Neuronal stem cell (in vitro differentiated cells): Measurements from ENCODE around the gene ZSCAN1.
A peak's percentile ranks its signal among the peaks of the same experiment; 100 is the strongest.

ENCODE experiments used
- DNase-seq: peaks from one replicate; pipeline ENCODE4 v3.0.0-alpha.2; 2013; ENCODE audit warnings: low spot score
- H2AFZ ChIP-seq: one replicate; pipeline ENCODE4 v1.6.1; 2013; ENCODE audit warnings: mild to moderate bottlenecking, low read length, inconsistent platforms
- H2AK5ac ChIP-seq: 2 replicates; pipeline ENCODE4 v1.6.1; 2013; ENCODE audit warnings: low read depth, mild to moderate bottlenecking, inconsistent platforms, low read length, moderate library complexity, mixed read lengths
- H2BK120ac ChIP-seq: 2 replicates; pipeline ENCODE4 v1.6.1; 2013; ENCODE audit warnings: low read depth, mild to moderate bottlenecking, inconsistent platforms, low read length, moderate library complexity, mixed read lengths
- H2BK12ac ChIP-seq: one replicate; pipeline ENCODE4 v1.6.1; 2013; ENCODE audit warnings: low read length, inconsistent platforms
- H2BK15ac ChIP-seq: 2 replicates; pipeline ENCODE4 v1.6.1; 2013; ENCODE audit warnings: mild to moderate bottlenecking, low read length, inconsistent platforms, mixed read lengths
- H2BK5ac ChIP-seq: one replicate; pipeline ENCODE4 v1.6.1; 2013; ENCODE audit warnings: inconsistent platforms, mild to moderate bottlenecking, low read length, moderate library complexity
- H3K14ac ChIP-seq: one replicate; pipeline ENCODE4 v1.6.1; 2013; ENCODE audit warnings: low read length, inconsistent platforms
- H3K18ac ChIP-seq: 2 replicates; pipeline ENCODE4 v1.6.1; 2013; ENCODE audit warnings: low read length, inconsistent platforms
- H3K23ac ChIP-seq: 2 replicates; pipeline ENCODE4 v1.6.1; 2013; ENCODE audit warnings: low read depth, mild to moderate bottlenecking, mixed read lengths, low read length, inconsistent platforms; ENCODE audit not compliant: poor library complexity
- H3K27ac ChIP-seq: replicated peaks from 3 replicates; pipeline ENCODE4 v1.5.1; 2013; ENCODE audit warnings: low read length, inconsistent platforms
- H3K27me3 ChIP-seq, 3 experiments: 2 replicates each; pipeline ENCODE4 v1.6.1; 2013; ENCODE audit warnings: low read length in 3 of 3, mild to moderate bottlenecking in 2 of 3, inconsistent platforms in 1 of 3, low read depth in 1 of 3, mixed read lengths in 1 of 3, moderate library complexity in 1 of 3; ENCODE audit not compliant: control insufficient read depth in 3 of 3, insufficient read depth in 3 of 3
- H3K36me3 ChIP-seq, 2 donors: replicated peaks in 1 of 2; 2 replicates each; pipeline ENCODE4 v1.6.1; 2013; ENCODE audit warnings: low read length in 2 of 2; ENCODE audit not compliant: control insufficient read depth in 2 of 2, insufficient read depth in 2 of 2
- H3K4ac ChIP-seq: 2 replicates; pipeline ENCODE4 v1.6.1; 2013; ENCODE audit warnings: inconsistent platforms, mild to moderate bottlenecking, low read length, moderate library complexity
- H3K4me1 ChIP-seq, 2 donors: 1 replicate in 1 of 2; 2 replicates in 1 of 2; pipeline ENCODE4 v1.6.1; 2013; ENCODE audit warnings: low read length in 2 of 2, low read depth in 1 of 2; ENCODE audit not compliant: control insufficient read depth in 2 of 2, insufficient read depth in 1 of 2
- H3K4me2 ChIP-seq: one replicate; pipeline ENCODE4 v1.6.1; 2013; ENCODE audit warnings: mild to moderate bottlenecking, low read length, inconsistent platforms; ENCODE audit not compliant: insufficient read depth, poor library complexity, severe bottlenecking
- H3K4me3 ChIP-seq, 2 donors: 2 replicates each; pipeline ENCODE4 v1.5.1; 2013; ENCODE audit warnings: low read length in 2 of 2, mild to moderate bottlenecking in 2 of 2, inconsistent platforms in 1 of 2, moderate library complexity in 1 of 2
- H3K79me1 ChIP-seq: one replicate; pipeline ENCODE4 v1.6.1; 2013; ENCODE audit warnings: low read depth, mild to moderate bottlenecking, inconsistent platforms, low read length, moderate library complexity
- H3K9ac ChIP-seq: one replicate; pipeline ENCODE4 v1.6.1; 2013; ENCODE audit warnings: mild to moderate bottlenecking, low read depth, low read length, inconsistent platforms; ENCODE audit not compliant: poor library complexity
- H3K9me3 ChIP-seq, 2 donors: replicated peaks in 1 of 2; 2 replicates each; pipeline versions ENCODE3 to v1.6.1; 2013; ENCODE audit warnings: low read length in 2 of 2, mild to moderate bottlenecking in 2 of 2, inconsistent platforms in 1 of 2, low read depth in 1 of 2, mixed read lengths in 1 of 2, moderate library complexity in 1 of 2; ENCODE audit not compliant: control insufficient read depth in 2 of 2, insufficient read depth in 1 of 2
- H4K8ac ChIP-seq: one replicate; pipeline ENCODE4 v1.6.1; 2013; ENCODE audit warnings: low read depth, mild to moderate bottlenecking, inconsistent platforms, low read length, moderate library complexity
- H4K91ac ChIP-seq: one replicate; pipeline ENCODE4 v1.6.1; 2013; ENCODE audit warnings: low read length, low read depth, mild to moderate bottlenecking, inconsistent platforms; ENCODE audit not compliant: poor library complexity
- WGBS, 2 donors: extraction: QIAGEN DNeasy Blood & Tissue Kit; methylation state at CpG; one replicate each; pipeline ENCODE4 v1.1.7; 2013; ENCODE audit warnings: missing lambda C conversion rate in 2 of 2, mixed read lengths in 1 of 2; ENCODE audit not compliant: insufficient read length in 2 of 2, insufficient replicate concordance in 1 of 2; ENCODE audit errors: extremely low coverage in 2 of 2; 5-methylcytosine and 5-hydroxymethylcytosine counted together

The ZSCAN1 gene

DNA sequence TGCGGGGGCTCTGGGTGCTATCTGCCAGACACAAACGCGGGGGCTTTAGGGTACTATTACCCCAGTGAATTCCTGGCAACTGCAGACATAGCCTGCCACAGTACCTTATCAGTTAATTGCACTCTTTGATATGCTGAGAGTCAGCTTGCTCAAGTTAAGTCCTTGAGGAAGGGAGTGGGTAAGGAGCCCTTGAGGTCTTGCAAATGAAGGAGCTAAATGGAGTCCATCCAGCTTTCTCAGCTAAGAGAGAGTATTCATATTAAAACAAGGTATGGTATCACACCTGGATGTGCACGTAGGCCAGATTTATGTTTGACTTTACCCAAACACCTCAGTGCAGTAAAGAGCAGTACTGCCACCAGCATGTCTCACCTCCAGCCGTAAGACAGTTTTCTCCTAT, 19.7 kb upstream of the ZSCAN1 start:
- DNase-seq, result no peak

DNA sequence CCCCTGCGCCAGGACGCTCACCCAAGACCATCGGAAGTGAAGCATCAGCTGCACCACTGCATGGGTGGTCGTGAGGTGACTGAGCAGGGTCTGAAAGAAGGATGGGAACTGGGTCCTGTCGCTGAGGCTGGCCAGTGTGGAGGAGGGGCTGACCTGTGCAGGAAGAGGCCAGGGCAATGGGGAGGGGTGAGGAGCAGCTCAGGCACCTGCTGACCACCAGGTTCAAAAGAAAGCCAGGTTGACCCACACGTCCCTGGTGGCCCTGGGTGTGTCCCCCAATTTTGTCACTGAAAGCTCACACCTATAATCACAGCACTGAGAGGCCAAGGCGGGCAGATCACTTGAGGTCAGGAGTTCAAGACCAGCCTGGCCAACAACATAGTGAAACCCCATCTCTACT, 13.7 kb upstream of the ZSCAN1 start:
- WGBS, 2 donors, result no CpG with 5 or more reads among the region's 7 CpGs
- Histone ChIP-seq H2BK12ac (no peak overlapping the region), H3K18ac (no peak overlapping the region)

More for the DNA sequence above, 19.7 kb upstream of the ZSCAN1 start:
- no peak overlapping the region for H4K91ac ChIP-seq
- no peak overlapping the region for H3K18ac ChIP-seq
- WGBS, 2 donors, result no CpG with 5 or more reads among the region's 5 CpGs
- H3K4ac ChIP-seq, result no peak overlapping the region
- H2BK5ac ChIP-seq, result no peak overlapping the region
- H4K8ac ChIP-seq, result no peak overlapping the region
- H2AK5ac ChIP-seq, result no peak overlapping the region
- H3K23ac ChIP-seq, result no peak overlapping the region
- peaks cover 8 to 10% of the 10 kb centered on the region in 2 donors for H3K36me3 ChIP-seq
- no peak overlapping the region for H3K9ac ChIP-seq
- peaks cover 28 to 52% of the 10 kb centered on the region in 2 donors for H3K9me3 ChIP-seq
- H2BK120ac ChIP-seq, result no peak overlapping the region
- H3K4me3 ChIP-seq, result no peak overlapping the region
- H3K27ac ChIP-seq, result no peak overlapping the region
- H3K4me2 ChIP-seq, result no peak overlapping the region
- no peaks in the 10 kb centered on the region for H3K4me1 ChIP-seq
- no peaks in the 10 kb centered on the region for H3K27me3 ChIP-seq
- H3K14ac ChIP-seq, result no peak overlapping the region
- peaks cover 1% of the 10 kb centered on the region for H3K79me1 ChIP-seq
- no peak overlapping the region for H2BK12ac ChIP-seq
- no peak overlapping the region for H2AFZ ChIP-seq
- H2BK15ac ChIP-seq, result no peak overlapping the region

DNA sequence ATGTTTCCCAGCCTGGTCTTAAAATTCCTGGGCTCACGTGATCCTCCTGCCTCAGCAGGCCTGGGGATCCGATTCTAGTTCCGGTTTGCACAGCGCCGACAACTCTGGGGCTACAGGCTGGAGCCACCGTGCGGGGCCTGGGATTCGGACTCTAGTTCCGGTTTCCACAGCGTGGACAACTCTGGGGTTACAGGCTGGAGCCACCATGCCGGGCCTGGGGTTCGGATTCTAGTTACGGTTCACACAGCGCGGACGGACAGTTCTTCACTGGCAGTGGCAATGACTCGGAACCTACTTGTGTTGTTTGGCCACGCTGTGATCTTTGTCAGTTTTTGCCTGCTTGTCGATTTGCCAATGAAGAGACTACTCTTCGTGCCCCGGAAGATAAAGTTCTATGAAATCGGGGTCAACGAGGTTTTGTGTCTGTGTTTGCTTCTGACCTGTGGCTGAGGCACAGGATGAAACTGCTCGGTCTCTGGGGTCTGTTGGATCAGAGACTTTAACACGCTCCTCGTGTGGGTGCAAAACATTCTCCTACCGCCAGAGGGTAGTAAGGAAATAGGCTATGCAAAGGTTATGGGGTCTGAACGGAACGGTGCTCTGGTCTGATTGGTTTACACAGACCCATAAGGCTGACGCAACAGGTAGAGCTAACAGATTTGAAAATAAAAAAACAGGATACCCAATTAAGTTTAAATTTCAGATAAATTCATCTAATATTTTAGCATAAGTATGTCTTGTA, 12.1 kb upstream of the ZSCAN1 start:
- H3K4me3 ChIP-seq, result no peak overlapping the region
- peaks cover 25 to 30% of the 10 kb centered on the region in 2 donors for H3K9me3 ChIP-seq
- no peak overlapping the region for H3K23ac ChIP-seq
- H3K4me1 ChIP-seq, result no peaks in the 10 kb centered on the region
- peak; percentile 33 for DNase-seq
- no peak overlapping the region for H3K4me2 ChIP-seq
- no peak overlapping the region for H2BK12ac ChIP-seq
- no peaks in the 10 kb centered on the region for H3K79me1 ChIP-seq
- no peak overlapping the region for H4K8ac ChIP-seq
- no peak overlapping the region for H3K4ac ChIP-seq
- WGBS, 2 donors, result no CpG with 5 or more reads among the region's 30 CpGs
- no peaks in the 10 kb centered on the region for H3K36me3 ChIP-seq
- no peak overlapping the region for H2BK15ac ChIP-seq
- no peak overlapping the region for H2BK5ac ChIP-seq
- no peaks in the 10 kb centered on the region for H3K27me3 ChIP-seq
- H3K14ac ChIP-seq, result no peak overlapping the region
- no peak overlapping the region for H2AK5ac ChIP-seq
- H3K27ac ChIP-seq, result no peak overlapping the region
- H2AFZ ChIP-seq, result peak overlapping the region; percentile 59
- no peak overlapping the region for H3K18ac ChIP-seq
- H2BK120ac ChIP-seq, result no peak overlapping the region
- H3K9ac ChIP-seq, result no peak overlapping the region
- no peak overlapping the region for H4K91ac ChIP-seq

More for the DNA sequence above, 13.7 kb upstream of the ZSCAN1 start:
- Histone ChIP-seq H2AFZ (no peak overlapping the region), H3K9ac (no peak overlapping the region), H3K23ac (no peak overlapping the region), H3K79me1 (no peaks in the 10 kb centered on the region), H3K4me1 (no peaks in the 10 kb centered on the region), H3K4ac (no peak overlapping the region), H3K9me3 (peaks cover 25 to 30% of the 10 kb centered on the region in 2 donors), H2BK15ac (no peak overlapping the region), H3K27me3 (no peaks in the 10 kb centered on the region), H2AK5ac (no peak overlapping the region), H2BK5ac (no peak overlapping the region), H4K91ac (no peak overlapping the region), H3K27ac (no peak overlapping the region), H3K4me3 (peak overlapping the region in 1 of 2 donors; percentile 10), H3K4me2 (no peak overlapping the region), H4K8ac (no peak overlapping the region), H2BK120ac (no peak overlapping the region), H3K36me3 (no peaks in the 10 kb centered on the region), H3K14ac (no peak overlapping the region)
- DNase-seq, result no peak

DNA sequence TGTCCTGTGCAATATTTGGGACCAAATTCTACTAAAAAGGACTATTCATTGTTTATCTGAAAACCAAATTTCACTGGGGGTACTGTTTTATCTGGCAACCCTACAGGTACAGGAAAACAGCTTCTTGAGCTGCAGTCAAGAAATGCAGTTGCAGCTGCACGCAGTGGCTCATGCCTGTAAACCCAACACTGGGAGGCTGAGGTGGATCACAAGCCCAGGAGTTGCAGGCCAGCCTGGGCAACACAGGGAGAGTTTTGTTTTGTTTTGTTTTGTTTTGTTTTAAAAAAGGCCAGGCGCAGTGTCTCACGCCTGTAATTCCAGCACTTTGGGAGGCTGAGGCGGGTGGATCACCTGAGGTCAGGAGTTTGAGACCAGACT, 11.6 kb upstream of the ZSCAN1 start:
- Histone ChIP-seq H2BK12ac (no peak overlapping the region), H3K36me3 (no peaks in the 10 kb centered on the region), H4K8ac (no peak overlapping the region), H3K9ac (no peak overlapping the region), H2AK5ac (no peak overlapping the region), H2BK5ac (no peak overlapping the region), H2BK15ac (no peak overlapping the region), H2AFZ (no peak overlapping the region), H3K18ac (no peak overlapping the region), H3K27ac (no peak overlapping the region), H3K27me3 (no peaks in the 10 kb centered on the region), H3K4me1 (no peaks in the 10 kb centered on the region), H2BK120ac (no peak overlapping the region), H3K4me3 (no peak overlapping the region), H3K23ac (no peak overlapping the region), H3K4me2 (no peak overlapping the region), H3K4ac (no peak overlapping the region), H4K91ac (no peak overlapping the region), H3K9me3 (peaks cover 22 to 24% of the 10 kb centered on the region in 2 donors), H3K79me1 (no peaks in the 10 kb centered on the region), H3K14ac (no peak overlapping the region)
- no peak for DNase-seq
- no CpG with 5 or more reads among the region's 4 CpGs for WGBS, 2 donors
